Mucosa of stomach (tissue), 1 donor: ENCODE measurements around the gene EYA2.

Source experiments
- H3K27me3 ChIP-seq: one replicate; pipeline ENCODE4 v1.7.0; 2013; ENCODE audit warnings: mild to moderate bottlenecking, low read length; ENCODE audit not compliant: control insufficient read depth, insufficient read depth
- H3K36me3 ChIP-seq: one replicate; pipeline ENCODE4 v1.7.0; 2013; ENCODE audit warnings: low read length; ENCODE audit not compliant: control insufficient read depth, insufficient read depth
- H3K4me1 ChIP-seq: one replicate; pipeline ENCODE4 v1.7.0; 2013; ENCODE audit warnings: mild to moderate bottlenecking, low read length; ENCODE audit not compliant: control insufficient read depth, insufficient read depth
- H3K4me3 ChIP-seq: one replicate; pipeline ENCODE4 v1.7.0; 2013; ENCODE audit warnings: low read length
- H3K9ac ChIP-seq: one replicate; pipeline ENCODE4 v1.7.0; 2013; ENCODE audit warnings: mild to moderate bottlenecking, low read length, moderate library complexity
- H3K9me3 ChIP-seq: one replicate; pipeline ENCODE4 v1.7.0; 2013; ENCODE audit warnings: mild to moderate bottlenecking, low read length, moderate library complexity; ENCODE audit not compliant: control insufficient read depth
- donor health status: Pancreatic carcinoma.

Gene EYA2

GRCh38 chr20:47029845-47030244 is 135.2 kb downstream of the EYA2 start:
- no peak overlapping the region for H3K4me3 ChIP-seq

GRCh38 chr20:47030271-47030810 is 135.7 kb downstream of the EYA2 start:
- Histone ChIP-seq H3K27me3 (no peaks in the 10 kb centered on the region), H3K4me3 (no peak overlapping the region), H3K4me1 (no peaks in the 10 kb centered on the region), H3K9ac (no peak overlapping the region), H3K36me3 (no peaks in the 10 kb centered on the region), H3K9me3 (peaks cover 4% of the 10 kb centered on the region)

More at GRCh38 chr20:47029845-47030244, 135.2 kb downstream of the EYA2 start:
- H3K9me3 ChIP-seq: peaks cover 4% of the 10 kb centered on the region
- H3K27me3 ChIP-seq: no peaks in the 10 kb centered on the region
- H3K9ac ChIP-seq: no peak overlapping the region
- no peaks in the 10 kb centered on the region for H3K4me1 ChIP-seq
- no peaks in the 10 kb centered on the region for H3K36me3 ChIP-seq

- no peaks in the 10 kb centered on the region for H3K27me3 ChIP-seq
- H3K4me3 ChIP-seq: no peak overlapping the region
- H3K9ac ChIP-seq: no peak overlapping the region
- peaks cover 4% of the 10 kb centered on the region for H3K9me3 ChIP-seq
- no peaks in the 10 kb centered on the region for H3K36me3 ChIP-seq
- no peaks in the 10 kb centered on the region for H3K4me1 ChIP-seq
These were observed 136.4 kb downstream of the EYA2 start for GRCh38 chr20:47031004-47031403.

- no peaks in the 10 kb centered on the region for H3K27me3 ChIP-seq
- H3K4me3 ChIP-seq: no peak overlapping the region
- no peaks in the 10 kb centered on the region for H3K4me1 ChIP-seq
- H3K36me3 ChIP-seq: no peaks in the 10 kb centered on the region
- peaks cover 4% of the 10 kb centered on the region for H3K9me3 ChIP-seq
- H3K9ac ChIP-seq: no peak overlapping the region
These were observed 137.2 kb downstream of the EYA2 start for GRCh38 chr20:47031821-47032220.

- peaks cover 4% of the 10 kb centered on the region for H3K9me3 ChIP-seq
- no peak overlapping the region for H3K9ac ChIP-seq
- H3K36me3 ChIP-seq: no peaks in the 10 kb centered on the region
- H3K27me3 ChIP-seq: no peaks in the 10 kb centered on the region
- no peak overlapping the region for H3K4me3 ChIP-seq
- H3K4me1 ChIP-seq: no peaks in the 10 kb centered on the region
These were observed 138.4 kb downstream of the EYA2 start for GRCh38 chr20:47032933-47033578.

- Histone ChIP-seq H3K4me1 (no peaks in the 10 kb centered on the region), H3K27me3 (no peaks in the 10 kb centered on the region), H3K9ac (no peak overlapping the region), H3K9me3 (no peaks in the 10 kb centered on the region), H3K36me3 (no peaks in the 10 kb centered on the region), H3K4me3 (no peak overlapping the region)
These were observed 139.0 kb downstream of the EYA2 start for GRCh38 chr20:47033665-47034064.

GRCh38 chr20:47035026-47035590 is 140.5 kb downstream of the EYA2 start:
- H3K9ac ChIP-seq: no peak overlapping the region
- no peaks in the 10 kb centered on the region for H3K4me1 ChIP-seq
- no peaks in the 10 kb centered on the region for H3K9me3 ChIP-seq
- no peak overlapping the region for H3K4me3 ChIP-seq
- no peaks in the 10 kb centered on the region for H3K36me3 ChIP-seq
- H3K27me3 ChIP-seq: no peaks in the 10 kb centered on the region

GRCh38 chr20:47036091-47036870 is 141.6 kb downstream of the EYA2 start:
- Histone ChIP-seq H3K36me3 (no peaks in the 10 kb centered on the region), H3K9me3 (no peaks in the 10 kb centered on the region), H3K9ac (no peak overlapping the region), H3K4me1 (no peaks in the 10 kb centered on the region), H3K27me3 (no peaks in the 10 kb centered on the region), H3K4me3 (no peak overlapping the region)

GRCh38 chr20:47038566-47039560 is 144.2 kb downstream of the EYA2 start:
- Histone ChIP-seq H3K4me3 (no peak overlapping the region), H3K4me1 (no peaks in the 10 kb centered on the region), H3K9ac (no peak overlapping the region), H3K27me3 (no peaks in the 10 kb centered on the region), H3K36me3 (no peaks in the 10 kb centered on the region), H3K9me3 (no peaks in the 10 kb centered on the region)

GRCh38 chr20:47040506-47041125 is 146.0 kb downstream of the EYA2 start:
- no peaks in the 10 kb centered on the region for H3K27me3 ChIP-seq
- no peaks in the 10 kb centered on the region for H3K4me1 ChIP-seq
- no peak overlapping the region for H3K4me3 ChIP-seq
- H3K36me3 ChIP-seq: no peaks in the 10 kb centered on the region
- H3K9me3 ChIP-seq: peaks cover 5% of the 10 kb centered on the region
- no peak overlapping the region for H3K9ac ChIP-seq

- no peak overlapping the region for H3K9ac ChIP-seq
- H3K36me3 ChIP-seq: no peaks in the 10 kb centered on the region
- H3K4me3 ChIP-seq: no peak overlapping the region
- H3K27me3 ChIP-seq: no peaks in the 10 kb centered on the region
- H3K4me1 ChIP-seq: no peaks in the 10 kb centered on the region
- H3K9me3 ChIP-seq: peaks cover 5% of the 10 kb centered on the region
These were observed 146.8 kb downstream of the EYA2 start for GRCh38 chr20:47041396-47041899.
